H1 (cell line): ENCODE results near the gene NAA10. TPM values are rescaled to one million over a fixed set of nuclear protein-coding genes. Genes with fewer than 3 reads are reported as not detected.

Experiments
- CTCF ChIA-PET: fragments of 300-600 bp; sonication (Branson Sonifier 250); formaldehyde crosslinking; loops from one replicate; lab custom pipeline; 2021; ENCODE audit not compliant: partially characterized antibody; lab: Charles Lee
- POLR2A ChIA-PET: fragments of 300-600 bp; sonication (Branson Sonifier 250); formaldehyde crosslinking; loops from one replicate; lab custom pipeline; 2021; ENCODE audit warnings: inconsistent platforms; ENCODE audit not compliant: partially characterized antibody; lab: Charles Lee
- DNase-seq, 2 experiments: peaks; one replicate each; pipeline versions ENCODE4 v3.0.0 to v3.0.0-alpha.2; 2010 to 2022; ENCODE audit warnings: low spot score in 2 of 2, low read depth in 1 of 2, mixed read lengths in 1 of 2
- FAIRE-seq: peaks from 2 replicates; lab custom pipeline; 2011; peaks lifted over from hg19 to GRCh38; lab: Jason Lieb, UNC
- H2AFZ ChIP-seq: 2 replicates; pipeline ENCODE4 v1.8.1; 2012; ENCODE audit warnings: low read length, inconsistent platforms
- H2AK5ac ChIP-seq: 2 replicates; pipeline ENCODE4 v1.6.1; 2013; ENCODE audit warnings: low read depth, low read length
- H2BK120ac ChIP-seq: replicated peaks from 2 replicates; pipeline ENCODE3; 2013; ENCODE audit warnings: low read depth, low read length, inconsistent platforms
- H2BK12ac ChIP-seq: 2 replicates; pipeline ENCODE4 v1.6.1; 2013; ENCODE audit warnings: low read depth, low read length
- H2BK15ac ChIP-seq: 2 replicates; pipeline ENCODE4 v1.6.1; 2013; ENCODE audit warnings: low read length
- H2BK20ac ChIP-seq: 2 replicates; pipeline ENCODE4 v1.6.1; 2013; ENCODE audit warnings: low read length
- H2BK5ac ChIP-seq: 2 replicates; pipeline ENCODE4 v1.6.1; 2013; ENCODE audit warnings: low read depth, low read length
- H3K14ac ChIP-seq: 2 replicates; pipeline ENCODE4 v1.6.1; 2013; ENCODE audit warnings: inconsistent platforms; ENCODE audit not compliant: insufficient read length
- H3K18ac ChIP-seq: 2 replicates; pipeline ENCODE4 v1.6.1; 2013; ENCODE audit warnings: low read length; ENCODE audit errors: extremely low read depth
- H3K23ac ChIP-seq: 2 replicates; pipeline ENCODE4 v1.6.1; 2013; ENCODE audit warnings: inconsistent platforms; ENCODE audit not compliant: insufficient read length
- H3K23me2 ChIP-seq: 2 replicates; pipeline ENCODE4 v1.6.1; 2013; ENCODE audit warnings: low read depth, low read length
- H3K27ac ChIP-seq: 2 replicates; pipeline ENCODE4 v1.6.1; 2011; ENCODE audit warnings: low read depth, low read length, inconsistent platforms
- H3K27me3 ChIP-seq, 4 experiments: replicated peaks in 1 of 4; 1 replicate in 1 of 4; 2 replicates in 3 of 4; pipeline versions ENCODE4 v1.6.1 to v1.8.1; 2011 to 2013; ENCODE audit warnings: low read length in 3 of 4, mild to moderate bottlenecking in 3 of 4, inconsistent platforms in 2 of 4, mixed read lengths in 2 of 4, moderate library complexity in 1 of 4; ENCODE audit not compliant: control insufficient read depth in 3 of 4, insufficient read depth in 3 of 4; ENCODE audit errors: extremely low read depth in 1 of 4
- H3K36me3 ChIP-seq, 4 experiments: 2 replicates each; pipeline versions ENCODE4 v1.6.1 to v1.8.1; 2011 to 2013; ENCODE audit warnings: mild to moderate bottlenecking in 4 of 4, low read length in 3 of 4, moderate library complexity in 2 of 4, control low read depth in 1 of 4, inconsistent platforms in 1 of 4; ENCODE audit not compliant: insufficient read depth in 4 of 4, control insufficient read depth in 2 of 4
- H3K4ac ChIP-seq: replicated peaks from 2 replicates; pipeline ENCODE3; 2013; ENCODE audit warnings: low read length, low read depth, mixed read lengths, inconsistent platforms; ENCODE audit not compliant: insufficient read length
- H3K4me1 ChIP-seq, 4 experiments: replicated peaks in 1 of 4; 1 replicate in 1 of 4; 2 replicates in 3 of 4; pipeline versions ENCODE4 v1.6.1 to v1.8.1; 2011 to 2013; ENCODE audit warnings: low read length in 3 of 4, inconsistent platforms in 2 of 4, mixed read lengths in 1 of 4; ENCODE audit not compliant: insufficient read depth in 4 of 4, control insufficient read depth in 3 of 4
- H3K4me2 ChIP-seq, 2 experiments: 2 replicates each; pipeline versions ENCODE4 v1.6.1 to v1.8.1; 2011 to 2013; ENCODE audit warnings: low read depth in 2 of 2, low read length in 2 of 2, control low read depth in 1 of 2, inconsistent platforms in 1 of 2, mild to moderate bottlenecking in 1 of 2; ENCODE audit not compliant: insufficient read depth in 1 of 2
- H3K4me3 ChIP-seq, 4 experiments: fragments of 200-600, 300-600 bp in 1 of 4; sonication (generic), shearing (Covaris generic), sonication (Bioruptor Twin) in 1 of 4; 2 replicates each; pipeline versions ENCODE4 v1.5.1 to v1.8.1; 2011 to 2016; ENCODE audit warnings: low read length in 4 of 4, low read depth in 3 of 4, control low read depth in 2 of 4, inconsistent platforms in 2 of 4, mild to moderate bottlenecking in 2 of 4, mixed read lengths in 1 of 4, moderate library complexity in 1 of 4; ENCODE audit not compliant: insufficient read depth in 2 of 4; ENCODE audit errors: extremely low read depth in 1 of 4
- H3K56ac ChIP-seq: replicated peaks from 2 replicates; pipeline ENCODE3; 2013; ENCODE audit warnings: low read depth, mild to moderate bottlenecking, mixed read lengths, low read length, inconsistent platforms; ENCODE audit not compliant: insufficient read length
- H3K79me1 ChIP-seq: 2 replicates; pipeline ENCODE4 v1.6.1; 2013; ENCODE audit warnings: low read depth, low read length, control low read depth
- H3K79me2 ChIP-seq, 2 experiments: 2 replicates each; pipeline versions ENCODE4 v1.6.1 to v1.8.1; 2012 to 2013; ENCODE audit warnings: low read length in 2 of 2, mild to moderate bottlenecking in 2 of 2, inconsistent platforms in 1 of 2; ENCODE audit not compliant: insufficient read depth in 2 of 2, control insufficient read depth in 1 of 2
- H3K9ac ChIP-seq, 4 experiments: replicated peaks in 1 of 4; 1 replicate in 1 of 4; 2 replicates in 3 of 4; pipeline versions ENCODE4 v1.6.1 to v1.8.1; 2011 to 2013; ENCODE audit warnings: low read depth in 3 of 4, low read length in 3 of 4, control low read depth in 2 of 4, mild to moderate bottlenecking in 2 of 4, moderate library complexity in 2 of 4, inconsistent platforms in 1 of 4; ENCODE audit errors: extremely low read depth in 1 of 4
- H3K9me3 ChIP-seq, 2 experiments: 2 replicates each; pipeline versions ENCODE4 v1.6.1 to v1.8.1; 2012 to 2013; ENCODE audit warnings: mild to moderate bottlenecking in 2 of 2, moderate library complexity in 2 of 2, control low read depth in 1 of 2, inconsistent platforms in 1 of 2, low read depth in 1 of 2, low read length in 1 of 2, mixed read lengths in 1 of 2; ENCODE audit not compliant: insufficient read depth in 2 of 2
- H4K20me1 ChIP-seq, 2 experiments: replicated peaks in 1 of 2; 2 replicates each; pipeline versions ENCODE3 to v1.8.1; 2011 to 2013; ENCODE audit warnings: inconsistent platforms in 2 of 2, low read length in 2 of 2, mild to moderate bottlenecking in 1 of 2; ENCODE audit not compliant: insufficient read depth in 2 of 2, control insufficient read depth in 1 of 2
- H4K5ac ChIP-seq: 2 replicates; pipeline ENCODE4 v1.6.1; 2013; ENCODE audit warnings: low read length, low read depth, mixed read lengths, inconsistent platforms; ENCODE audit not compliant: insufficient read length
- H4K8ac ChIP-seq: 2 replicates; pipeline ENCODE4 v1.8.0; 2013; ENCODE audit warnings: mild to moderate bottlenecking, moderate library complexity, low read length, inconsistent platforms; ENCODE audit not compliant: insufficient read depth; ENCODE audit errors: extremely low read depth
- H4K91ac ChIP-seq: replicated peaks from 2 replicates; pipeline ENCODE3; 2013; ENCODE audit warnings: low read length, mixed read lengths, inconsistent platforms; ENCODE audit not compliant: insufficient read length
- RNF2 ChIP-seq: fragments of 200-900, 300-1000 bp; sonication (generic); IDR thresholded peaks from 2 replicates; pipeline ENCODE4 v1.7.1; 2016; ENCODE audit warnings: borderline replicate concordance, low read depth, mild to moderate bottlenecking, antibody characterized with exemption, low read length; ENCODE audit not compliant: poor library complexity, severe bottlenecking; ENCODE audit errors: missing control alignments
- USF2 ChIP-seq: IDR thresholded peaks from 2 replicates; pipeline ENCODE4 v1.6.1; 2011; ENCODE audit warnings: low read length, improper control_type of control experiment
- WGBS, 2 experiments: shearing (Covaris generic) in 1 of 2; methylation state at CpG; one replicate each; pipeline versions ENCODE4 v1.1.6 to v1.1.7; 2013 to 2015; ENCODE audit warnings: low lambda C conversion rate in 2 of 2, mixed read lengths in 2 of 2, inconsistent platforms in 1 of 2, low coverage in 1 of 2, missing lambda C conversion rate in 1 of 2; ENCODE audit not compliant: insufficient replicate concordance in 2 of 2, insufficient coverage in 1 of 2, insufficient read length in 1 of 2; ENCODE audit errors: extremely low coverage in 1 of 2, missing lambda C conversion rate in 1 of 2; 5-methylcytosine and 5-hydroxymethylcytosine counted together
- polyA plus RNA-seq, 7 experiments: library from polyadenylated mRNA; depleted of rRNA in 3 of 7; stranded (reverse) in 5 of 7; unstranded in 2 of 7; fragments of >200 nt in 5 of 7; fragments of 200-250 nt in 2 of 7; gene quantifications; 1 replicate in 5 of 7; 2 replicates in 1 of 7; 4 replicates in 1 of 7; pipeline versions ENCODE4 v1.2.1 to v1.2.3, GENCODE V29; 2011 to 2013; ENCODE audit warnings: missing spikeins in 2 of 7, mixed read lengths in 2 of 7
- total RNA-seq: library from RNA; stranded (reverse); fragmentation: NEBNext Ultra II Directional; extraction: Animal tissue kit (Norgen Biotek cat#: 25700); gene quantifications from 2 replicates; pipeline ENCODE4 v1.2.1, GENCODE V29; 2021

The NAA10 gene
- total and polyA plus RNA-seq, 2 of the 8 experiments (the other 6 are each of a cell fraction or from before 2014, with no cell fraction given) = 80.4 to 98.8 TPM

GRCh38 chrX:153944140-153944799, 9.4 kb upstream of the NAA10 start, which contains the start of gene RENBP:
Gene RENBP (minus strand): TSS chrX:153944643. CDS start chrX:153944610, 33 bp downstream.
- no peak within 1 kb of the TSS; the same call in 1 of the 2 replicates for H3K27ac ChIP-seq
- peak; percentile 49; the same call in 1 of the 2 replicates for TF ChIP-seq USF2
- no peak for TF ChIP-seq RNF2
- no peak within 1 kb of the TSS for H3K23ac ChIP-seq
- no peak within 1 kb of the TSS; the same call in 1 of the 2 replicates for H4K8ac ChIP-seq
- H3K14ac ChIP-seq = no peak within 1 kb of the TSS
- no peaks in the 10 kb centered on the region for H3K23me2 ChIP-seq
- H2AFZ ChIP-seq = no peak within 1 kb of the TSS
- H3K9me3 ChIP-seq = no peaks in the 10 kb centered on the region
- H3K56ac ChIP-seq = no peak within 1 kb of the TSS
- WGBS, 2 experiments = 0% methylated on average over 2 of the region's 31 CpGs; no CpG with 5 or more reads in 1 of the 2 experiments
- POLR2A ChIA-PET = interaction anchor here (0.7 to 18.9 kb wide), 7 partner anchors 10 to 116 kb away, joined by 3 to 231 read pairs (median 3); partner anchors contain the start of genes ARHGAP4, HCFC1 and NAA10
- peak within 1 kb of the TSS; percentile 51 to 57 for H3K4me2 ChIP-seq
- H4K20me1 ChIP-seq = peaks cover 0 to 1% of the 10 kb centered on the region in 2 experiments
- no peak within 1 kb of the TSS; the same call in 1 of the 2 replicates for H3K18ac ChIP-seq
- peak within 1 kb of the TSS; percentile 82; the same call in 1 of the 2 replicates for H2AK5ac ChIP-seq
- CTCF ChIA-PET = interaction anchor here (0.9 to 11.1 kb wide), 3 partner anchors 9 to 22 kb away, joined by 3 to 272 read pairs (median 102); partner anchors contain the start of genes ARHGAP4, HCFC1 and NAA10
- DNase-seq (no peak), FAIRE-seq (no peak)
- no peaks in the 10 kb centered on the region for H3K79me1 ChIP-seq
- H3K27me3 ChIP-seq = no peaks in the 10 kb centered on the region
- no peak within 1 kb of the TSS for H2BK20ac ChIP-seq
- H3K9ac ChIP-seq = peak within 1 kb of the TSS in 1 of 4 experiments; percentile 37; a peak in 1 of 7 replicates
- H3K4me3 ChIP-seq = peak within 1 kb of the TSS in 2 of 4 experiments; percentile 21 to 51; a peak in 3 of 8 replicates
- peaks cover 4 to 16% (median 7%) of the 10 kb centered on the region in 4 experiments; a peak in 6 of 7 replicates for H3K4me1 ChIP-seq
- peak within 1 kb of the TSS; percentile 53 for H3K4ac ChIP-seq
- no peak within 1 kb of the TSS for H4K5ac ChIP-seq
- H2BK15ac ChIP-seq = peak within 1 kb of the TSS; percentile 72; the same call in 1 of the 2 replicates
- peak within 1 kb of the TSS; percentile 50; the same call in 1 of the 2 replicates for H2BK12ac ChIP-seq
- no peak within 1 kb of the TSS for H2BK120ac ChIP-seq
- H3K36me3 ChIP-seq = peaks cover 0 to 3% (median under 1%) of the 10 kb centered on the region in 4 experiments; a peak in 1 of 8 replicates
- H4K91ac ChIP-seq = peak within 1 kb of the TSS; percentile 40
- H2BK5ac ChIP-seq = 0 out of 2 replicates have a peak within 1 kb of the TSS, but pooled peaks have one; percentile 52
- no peaks in the 10 kb centered on the region for H3K79me2 ChIP-seq
